Fibroblast of skin of back (primary cell): ENCODE results near the gene DDX27.
A peak's percentile ranks its signal among the peaks of the same experiment; 100 is the strongest.
"Not testable (repeated sequence)": the region's sequence is repeated elsewhere in the genome, so short reads cannot be mapped to it uniquely, and the experiment has no call there.

ENCODE experiments used
- DNase-seq: peaks from one replicate; pipeline ENCODE4 v3.0.0-alpha.2; 2013

DDX27 gene

DNA sequence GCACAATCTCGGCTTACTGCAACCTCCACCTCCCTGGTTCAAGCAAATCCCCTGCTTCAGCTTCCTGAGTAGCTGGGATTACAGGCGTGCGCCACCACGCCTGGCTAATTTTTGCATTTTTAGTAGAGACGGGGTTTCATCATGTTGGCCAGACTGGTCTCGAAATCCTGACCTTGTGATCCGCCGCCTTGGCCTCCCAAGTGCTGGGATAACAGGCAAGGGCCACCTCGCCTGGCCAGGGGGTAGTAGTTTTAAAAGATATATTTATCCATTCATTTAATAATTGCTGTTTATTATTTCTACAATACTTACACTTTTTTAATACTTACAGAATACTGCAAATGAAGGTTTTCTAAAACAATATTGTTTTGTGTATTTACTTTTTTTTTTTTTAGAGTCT lies 15.5 kb upstream of the DDX27 start:
- no peak for DNase-seq

DNA sequence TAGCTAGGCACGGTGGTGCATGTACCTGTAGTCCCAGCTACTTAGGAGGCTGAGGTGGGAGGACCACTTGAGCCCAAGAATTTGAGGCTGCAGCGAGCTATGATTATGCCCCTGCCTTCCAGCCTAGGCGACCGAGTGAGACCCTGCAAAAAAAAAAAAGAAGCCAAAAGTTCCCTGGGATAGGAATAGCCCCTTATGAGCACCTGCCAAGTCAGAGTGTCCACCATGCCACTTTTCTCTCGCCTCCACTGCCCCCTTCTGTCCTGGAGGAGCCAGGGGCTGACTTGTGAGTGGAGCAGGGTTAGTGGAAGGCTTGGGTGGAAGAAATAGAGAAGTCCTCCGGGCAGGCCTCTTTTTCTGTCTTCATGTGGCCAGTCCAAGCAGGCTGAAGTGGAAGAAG lies 12.1 kb upstream of the DDX27 start:
- DNase-seq: no peak

GRCh38 chr20:49210101-49210756 lies 9.0 kb upstream of the DDX27 start:
- DNase-seq: peak; percentile 20

GRCh38 chr20:49210757-49211110 lies 8.5 kb upstream of the DDX27 start:
- no peak for DNase-seq

DNA sequence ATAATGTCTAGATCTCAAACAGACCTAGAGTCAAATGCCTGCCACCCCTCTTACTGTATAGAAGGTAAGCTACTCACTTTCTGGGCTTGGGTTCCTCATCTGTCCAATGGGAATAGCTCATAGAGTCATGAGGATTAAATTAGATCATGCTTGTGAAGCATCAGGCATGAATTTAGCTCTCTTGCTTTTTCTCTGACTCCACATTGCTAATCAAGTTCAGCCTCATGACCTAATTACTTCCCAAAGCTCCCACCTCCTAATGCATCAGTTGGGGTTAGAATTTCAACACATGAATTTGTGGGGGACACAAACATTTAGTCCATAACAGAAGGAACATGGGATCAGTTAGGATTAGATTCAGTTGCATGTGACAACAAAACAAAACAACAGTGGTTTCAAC lies 4.6 kb upstream of the DDX27 start:
- no peak for DNase-seq

GRCh38 chr20:49215232-49215631 lies 4.0 kb upstream of the DDX27 start:
- no peak for DNase-seq

DNA sequence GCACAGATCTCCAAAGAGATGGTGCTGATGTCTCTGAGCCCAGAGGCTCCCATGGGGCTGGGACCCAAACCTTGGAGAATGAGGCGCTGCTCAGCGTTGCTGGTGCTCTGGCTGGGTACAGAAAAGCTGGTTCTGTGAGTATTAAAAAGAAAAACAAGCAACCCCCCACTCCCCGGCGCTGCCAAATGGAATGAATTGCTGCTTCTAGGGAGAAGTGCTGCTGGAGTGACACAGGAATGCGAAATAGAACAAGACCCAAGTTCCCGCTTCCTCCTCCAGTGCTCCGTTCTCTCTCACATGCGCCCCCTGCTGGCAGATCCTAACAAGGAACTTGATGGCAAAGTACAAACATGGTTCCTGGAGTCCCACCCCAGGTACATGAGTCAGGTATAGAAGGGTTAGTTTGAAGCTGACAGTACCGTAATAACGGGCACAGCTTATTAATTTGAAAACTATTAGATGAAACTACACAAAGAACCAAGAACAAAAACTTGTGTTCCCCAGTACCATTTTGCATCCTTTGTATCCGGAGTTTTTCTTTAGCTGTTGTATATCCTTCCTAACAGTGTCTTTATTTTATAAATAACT lies 2.1 kb upstream of the DDX27 start:
- peak; percentile 86 for DNase-seq

DNA sequence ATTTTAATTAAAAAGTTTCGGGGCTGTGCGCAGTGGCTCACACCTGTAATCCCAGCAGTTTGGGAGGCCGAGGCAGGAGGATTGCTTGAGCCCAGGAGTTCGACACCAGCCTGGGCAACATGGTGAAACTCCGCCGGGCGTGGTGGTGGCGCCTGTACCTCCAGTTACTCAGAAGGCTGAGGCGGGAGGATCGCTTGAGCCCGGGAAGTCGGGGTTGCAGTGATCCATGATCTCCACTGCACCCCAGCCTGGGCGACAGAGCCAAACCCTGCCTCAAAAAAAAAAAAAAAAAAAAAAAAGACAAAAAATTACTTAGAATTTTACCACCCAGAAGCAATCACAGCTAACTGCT lies 501 bp upstream of the DDX27 start:
- DNase-seq: not testable (repeated sequence)

GRCh38 chr20:49219924-49220831 lies 962 bp downstream of the DDX27 start:
- no peak for DNase-seq

DNA sequence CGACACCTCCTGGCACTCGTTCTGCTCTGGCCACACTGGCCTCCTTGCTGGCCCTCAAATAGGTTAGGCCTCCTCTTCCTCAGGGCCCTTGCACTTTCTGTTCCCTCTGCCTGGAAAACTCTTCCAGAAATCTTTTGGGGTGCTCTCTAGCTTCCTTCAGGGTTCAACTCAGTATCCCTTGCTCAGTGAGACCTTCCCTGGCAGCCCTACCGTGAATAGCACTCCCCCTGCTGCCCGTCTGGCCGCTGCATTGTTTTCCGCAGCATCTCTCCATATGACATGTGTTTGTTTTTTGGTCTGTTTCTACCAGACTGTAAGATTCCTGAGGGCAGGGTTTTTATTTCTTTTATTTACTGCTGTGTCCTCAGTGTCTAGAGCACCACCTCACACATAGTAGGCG lies 6.7 kb downstream of the DDX27 start:
- DNase-seq: no peak

DNA sequence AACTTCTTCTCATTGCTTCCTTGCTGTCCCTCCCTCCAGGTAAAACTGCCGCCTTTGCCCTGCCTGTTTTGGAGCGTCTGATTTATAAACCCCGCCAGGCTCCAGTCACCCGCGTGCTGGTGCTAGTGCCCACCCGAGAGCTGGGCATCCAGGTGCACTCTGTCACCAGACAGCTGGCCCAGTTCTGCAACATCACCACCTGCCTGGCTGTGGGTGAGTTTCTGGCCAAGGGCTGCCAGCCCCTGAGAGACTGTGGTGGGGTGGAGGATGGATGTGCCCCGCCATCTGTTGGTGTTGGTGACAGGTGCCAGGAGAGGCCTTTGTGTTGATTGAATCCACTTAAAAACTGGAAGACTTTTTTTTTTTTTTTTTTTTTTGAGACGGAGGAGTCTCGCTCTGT lies 9.5 kb downstream of the DDX27 start:
- no peak for DNase-seq

GRCh38 chr20:49229381-49229780 lies 10.2 kb downstream of the DDX27 start:
- no peak for DNase-seq

- DNase-seq: no peak
These were observed 10.8 kb downstream of the DDX27 start for GRCh38 chr20:49230021-49230420.

GRCh38 chr20:49230561-49231133 lies 11.4 kb downstream of the DDX27 start:
- no peak for DNase-seq

DNA sequence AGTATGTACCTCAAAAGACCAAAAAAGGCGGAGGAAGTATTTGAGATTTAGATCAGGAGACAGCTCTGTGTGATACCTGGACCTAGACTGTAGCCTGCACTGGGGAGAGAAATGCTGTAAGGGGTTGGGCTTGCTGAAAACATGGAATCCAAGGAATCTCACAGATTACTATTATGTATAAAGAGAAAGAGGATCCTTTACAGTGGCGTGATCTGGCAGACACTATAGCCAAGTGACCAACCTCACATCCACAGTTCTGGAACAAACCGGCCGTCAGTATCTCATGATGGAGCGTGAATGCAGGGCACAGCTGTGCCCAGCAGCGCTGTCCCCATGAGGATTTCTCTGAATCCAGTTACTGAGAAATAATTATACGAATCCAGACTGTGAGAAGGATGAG lies 12.3 kb downstream of the DDX27 start:
- DNase-seq: no peak

DNA sequence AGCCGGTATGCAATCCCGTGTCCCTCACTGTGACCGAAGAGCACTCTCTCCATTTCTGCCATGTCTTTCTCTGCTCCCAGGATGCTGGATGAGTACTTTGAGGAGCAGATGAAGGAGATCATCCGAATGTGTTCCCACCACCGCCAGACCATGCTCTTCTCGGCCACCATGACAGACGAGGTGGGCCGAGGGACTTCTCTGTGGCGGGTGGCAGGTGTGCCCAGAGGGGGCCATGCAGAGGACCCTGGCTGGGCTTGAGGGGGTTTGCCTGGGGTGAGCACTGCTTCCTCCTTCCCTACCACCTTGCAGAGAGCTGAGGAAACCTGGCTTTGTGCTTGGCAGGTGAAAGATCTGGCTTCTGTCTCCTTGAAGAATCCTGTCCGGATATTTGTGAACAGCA lies 14.0 kb downstream of the DDX27 start:
- no peak for DNase-seq

DNA sequence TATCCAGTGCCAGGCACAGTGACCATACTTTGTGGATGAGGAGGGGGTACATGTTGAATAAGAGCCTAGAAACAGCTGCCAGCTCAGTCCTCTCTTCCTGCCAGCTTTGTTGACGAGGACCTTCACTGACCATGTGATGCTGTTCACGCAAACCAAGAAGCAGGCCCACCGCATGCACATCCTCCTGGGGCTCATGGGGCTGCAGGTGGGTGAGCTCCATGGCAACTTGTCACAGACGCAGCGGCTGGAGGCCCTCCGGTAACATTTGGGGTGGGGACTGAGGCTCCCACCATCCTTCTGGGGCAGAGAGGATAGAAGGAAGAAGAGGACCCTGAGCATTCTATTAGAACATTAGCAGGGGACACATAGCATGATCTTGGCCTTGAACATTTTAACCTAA lies 15.6 kb downstream of the DDX27 start:
- no peak for DNase-seq

GRCh38 chr20:49236301-49236700 lies 17.1 kb downstream of the DDX27 start:
- DNase-seq: no peak

DNA sequence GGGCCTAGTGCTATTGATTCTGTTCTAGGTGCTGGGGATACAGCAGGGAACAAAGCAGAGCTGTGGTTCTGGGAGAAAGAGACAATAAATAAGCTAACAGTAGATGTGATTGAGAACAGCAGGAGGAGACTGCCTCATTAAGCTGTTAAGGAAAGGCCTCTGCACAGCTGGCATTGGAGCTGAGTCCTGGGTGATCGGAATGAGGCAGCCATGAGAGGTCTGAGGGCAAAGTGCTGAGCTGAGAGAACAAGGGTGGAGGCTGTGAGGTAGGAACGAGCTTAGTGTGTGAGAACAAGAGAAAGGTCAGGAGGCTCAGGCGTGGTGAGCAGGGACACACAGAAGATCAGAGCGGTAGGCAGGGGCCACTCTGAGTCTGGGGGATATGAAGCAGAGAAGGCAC lies 18.3 kb downstream of the DDX27 start:
- no peak for DNase-seq

DNA sequence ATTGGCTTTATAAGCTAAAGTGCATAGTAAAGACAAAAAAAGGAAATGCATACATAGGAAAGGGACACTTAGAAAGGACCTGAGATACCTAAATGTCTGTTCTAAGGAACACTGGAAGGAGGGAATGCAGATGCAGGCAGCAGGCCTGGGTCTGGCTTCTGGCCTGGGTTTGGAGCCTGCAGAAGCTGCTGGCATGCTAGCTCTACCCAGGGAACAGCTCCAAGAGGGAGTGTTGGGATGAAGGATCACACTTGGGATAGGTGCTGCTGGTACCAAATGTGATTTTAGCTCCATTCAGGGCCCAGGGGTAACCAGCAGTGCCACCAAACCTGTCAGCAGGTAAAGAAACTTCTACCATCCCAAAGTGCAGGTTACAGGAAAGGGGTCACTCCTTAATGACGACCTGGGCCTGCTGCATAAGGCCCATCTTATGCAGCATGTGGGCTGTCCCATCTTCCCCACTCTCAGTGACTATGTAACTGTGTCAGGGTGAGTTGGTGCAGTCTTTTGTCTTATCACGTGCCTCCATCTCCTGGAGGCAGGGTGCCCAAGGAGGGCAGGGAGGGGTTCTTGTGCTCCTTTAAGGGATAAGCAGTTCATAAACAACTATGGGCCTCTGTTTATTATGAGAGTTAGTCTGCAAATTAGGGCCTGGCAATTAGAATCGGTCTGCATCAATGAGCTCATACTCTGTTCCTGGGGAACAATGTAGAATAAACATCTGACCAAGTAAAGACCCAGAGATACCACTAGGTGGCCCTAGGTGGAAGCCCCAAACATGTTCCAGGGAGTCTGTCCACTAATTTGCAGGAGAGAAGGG lies 26.9 kb downstream of the DDX27 start:
- peak; percentile 56 for DNase-seq

DNA sequence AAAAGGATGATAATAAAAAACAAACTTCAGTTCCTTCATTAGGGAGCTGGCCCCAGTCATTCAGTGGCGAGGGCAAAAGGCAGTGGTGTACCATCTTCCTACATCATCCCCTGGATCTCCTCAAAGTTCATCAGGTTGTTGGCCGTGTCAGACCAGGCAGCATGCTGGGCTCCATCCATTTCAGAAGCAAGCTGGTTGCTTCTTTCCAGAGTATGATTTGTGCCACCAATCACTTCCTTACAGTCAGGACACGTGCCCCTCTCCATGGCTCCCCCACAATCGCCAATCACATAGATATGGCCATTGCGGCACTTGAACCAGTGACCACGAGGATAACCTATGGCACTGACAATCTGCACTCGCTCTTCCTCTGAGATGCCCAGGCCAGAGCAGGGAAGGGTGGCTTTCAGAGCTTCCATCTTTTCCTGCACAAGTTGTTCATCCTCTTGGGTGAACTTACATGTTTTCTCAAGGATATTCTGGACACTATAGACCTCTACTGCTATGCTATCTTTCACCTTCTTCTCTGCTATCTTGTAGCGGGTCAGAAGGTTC lies 28.0 kb downstream of the DDX27 start:
- DNase-seq: no peak

DNA sequence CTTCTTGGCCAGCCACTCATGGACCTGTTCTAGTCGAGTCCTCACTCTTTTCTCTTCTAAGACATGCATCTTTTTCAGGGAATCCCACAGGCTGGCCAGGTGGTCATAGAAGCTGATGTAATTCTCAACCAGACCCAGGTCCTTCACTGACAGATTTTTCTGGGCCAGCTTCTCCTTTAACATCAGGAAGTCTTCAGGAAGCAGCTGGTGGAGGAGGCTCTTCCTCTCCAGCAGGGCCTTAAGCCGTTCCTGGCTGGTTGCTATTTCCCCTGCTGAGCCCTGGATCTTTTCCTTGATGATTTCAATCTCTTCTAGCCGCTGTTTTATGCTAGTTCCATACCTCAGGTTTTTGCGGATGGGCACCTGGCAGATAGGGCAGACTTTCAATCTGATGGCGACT lies 28.6 kb downstream of the DDX27 start:
- no peak for DNase-seq
